ENCODE data around the gene HMCN2.
"Not testable (repeated sequence)": the region's sequence is repeated elsewhere in the genome, so short reads cannot be mapped to it uniquely, and the experiment has no call there.

The HMCN2 gene

GRCh38 chr9:130336027-130336610 lies 70.6 kb downstream of the HMCN2 start:
- no peak for DNase-seq (ENCODE audit: low read depth)
- no peak overlapping the region for H3K4me3 ChIP-seq (ENCODE audit: low read length)
- TF ChIP-seq CTCF (IDR thresholded peaks at IDR 0.05; ENCODE audit: insufficient read depth, low read depth, low read length, missing control alignments): no peak

- DNase-seq (ENCODE audit: low read depth): no peak
- TF ChIP-seq CTCF (IDR thresholded peaks at IDR 0.05; ENCODE audit: insufficient read depth, low read depth, low read length, missing control alignments): no peak
- H3K4me3 ChIP-seq (ENCODE audit: low read length): no peak overlapping the region
These were observed 71.3 kb downstream of the HMCN2 start for GRCh38 chr9:130336885-130337284.

- no peak for TF ChIP-seq CTCF (IDR thresholded peaks at IDR 0.05; ENCODE audit: insufficient read depth, low read depth, low read length, missing control alignments)
- no peak for DNase-seq (ENCODE audit: low read depth)
- no peak overlapping the region for H3K4me3 ChIP-seq (ENCODE audit: low read length)
These were observed 71.8 kb downstream of the HMCN2 start for GRCh38 chr9:130337318-130337717.

- no peak for TF ChIP-seq CTCF (IDR thresholded peaks at IDR 0.05; ENCODE audit: insufficient read depth, low read depth, low read length, missing control alignments)
- no peak for DNase-seq (ENCODE audit: low read depth)
- no peak overlapping the region for H3K4me3 ChIP-seq (ENCODE audit: low read length)
These were observed 72.3 kb downstream of the HMCN2 start for GRCh38 chr9:130337784-130338380.

GRCh38 chr9:130338891-130339290 lies 73.3 kb downstream of the HMCN2 start:
- not testable (repeated sequence) for H3K4me3 ChIP-seq (ENCODE audit: low read length); DNase-seq (ENCODE audit: low read depth)

GRCh38 chr9:130339306-130339705 lies 73.7 kb downstream of the HMCN2 start:
- no peak for TF ChIP-seq CTCF (IDR thresholded peaks at IDR 0.05; ENCODE audit: insufficient read depth, low read depth, low read length, missing control alignments)
- DNase-seq (ENCODE audit: low read depth): no peak
- no peak overlapping the region for H3K4me3 ChIP-seq (ENCODE audit: low read length)

GRCh38 chr9:130340011-130340410 lies 74.5 kb downstream of the HMCN2 start:
- no peak for TF ChIP-seq CTCF (IDR thresholded peaks at IDR 0.05; ENCODE audit: insufficient read depth, low read depth, low read length, missing control alignments)
- no peak for DNase-seq (ENCODE audit: low read depth)
- no peak overlapping the region for H3K4me3 ChIP-seq (ENCODE audit: low read length)

GRCh38 chr9:130340557-130340956 lies 75.0 kb downstream of the HMCN2 start:
- not testable (repeated sequence) for DNase-seq (ENCODE audit: low read depth)

More at GRCh38 chr9:130340557-130340956, 75.0 kb downstream of the HMCN2 start:
- not testable (repeated sequence) for H3K4me3 ChIP-seq (ENCODE audit: low read length)

Measured in epithelial cell of esophagus (primary cell).